ENCODE results near the gene CRB3.
"Not testable (repeated sequence)": the region's sequence is repeated elsewhere in the genome, so short reads cannot be mapped to it uniquely, and the experiment has no call there.

CRB3 gene

DNA sequence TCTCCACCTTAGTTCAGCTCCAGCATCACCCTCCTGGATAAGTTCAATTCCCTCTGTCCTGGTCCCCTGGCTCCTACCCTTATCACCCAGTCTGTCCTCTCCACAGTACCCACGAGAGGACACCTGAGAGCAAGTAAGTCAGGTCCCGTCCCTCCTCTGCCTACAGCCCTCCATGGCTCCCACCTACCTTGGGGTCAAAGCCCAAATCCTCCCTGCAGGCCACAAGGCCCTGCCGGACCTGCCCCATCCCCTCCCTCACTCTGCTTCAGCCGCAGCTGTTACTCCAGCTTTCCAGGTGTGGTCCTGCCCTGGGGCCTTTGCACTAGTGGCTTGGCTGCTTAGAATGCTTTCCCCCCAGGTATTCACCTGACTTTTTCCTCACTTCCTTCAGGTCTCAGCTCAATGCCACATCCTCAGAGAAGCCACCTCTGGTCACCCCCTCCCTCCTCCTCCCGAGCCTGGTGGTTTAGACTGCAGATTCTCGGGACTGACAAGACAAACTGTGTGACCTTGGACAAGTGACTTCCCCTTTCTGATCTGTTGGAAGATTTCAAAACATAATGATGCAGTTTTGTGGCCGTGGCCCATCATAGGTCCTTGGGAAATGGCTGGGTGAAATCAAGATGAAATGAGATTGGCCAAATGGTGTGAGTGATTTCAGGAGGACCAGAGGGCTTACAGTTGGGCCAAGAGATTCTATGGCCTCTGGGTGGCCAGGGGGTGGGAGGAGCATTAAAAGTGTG lies 34.4 kb downstream of the CRB3 start:
- no peak for DNase-seq

DNA sequence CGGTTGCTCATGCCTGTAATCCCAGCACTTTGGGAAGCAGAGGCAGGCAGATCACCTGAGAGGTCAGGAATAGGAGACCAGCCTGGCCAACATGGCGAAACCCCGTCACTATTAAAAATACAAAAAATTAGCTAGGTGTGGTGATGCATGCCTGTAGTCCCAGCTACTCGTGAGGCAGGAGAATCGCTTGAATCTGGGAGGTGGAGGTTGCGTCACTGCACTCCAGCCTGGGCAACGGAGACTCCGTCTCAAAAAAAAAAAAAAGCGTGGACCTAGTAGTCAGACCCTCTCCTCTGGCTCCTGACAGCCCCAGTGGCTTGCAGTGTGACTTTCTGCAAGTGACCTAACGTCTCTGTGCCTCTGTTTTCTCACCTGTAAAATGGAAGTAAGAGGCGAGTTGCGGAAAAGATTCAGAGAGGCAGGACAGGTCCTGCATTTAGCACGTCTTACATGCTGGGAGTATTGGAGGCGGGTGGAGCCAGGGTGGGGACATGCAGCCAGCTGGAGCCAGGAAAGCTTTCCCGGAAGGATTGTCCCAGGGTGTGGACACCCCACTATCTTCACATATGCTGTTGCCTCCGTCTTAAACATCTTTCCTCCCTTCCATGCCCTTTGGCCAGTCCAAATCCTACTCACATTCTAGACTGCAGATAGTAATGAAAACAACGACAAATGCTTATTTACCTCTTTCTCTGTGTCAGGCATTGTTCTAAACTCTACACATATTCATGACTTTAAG lies 35.1 kb downstream of the CRB3 start:
- no peak for DNase-seq

DNA sequence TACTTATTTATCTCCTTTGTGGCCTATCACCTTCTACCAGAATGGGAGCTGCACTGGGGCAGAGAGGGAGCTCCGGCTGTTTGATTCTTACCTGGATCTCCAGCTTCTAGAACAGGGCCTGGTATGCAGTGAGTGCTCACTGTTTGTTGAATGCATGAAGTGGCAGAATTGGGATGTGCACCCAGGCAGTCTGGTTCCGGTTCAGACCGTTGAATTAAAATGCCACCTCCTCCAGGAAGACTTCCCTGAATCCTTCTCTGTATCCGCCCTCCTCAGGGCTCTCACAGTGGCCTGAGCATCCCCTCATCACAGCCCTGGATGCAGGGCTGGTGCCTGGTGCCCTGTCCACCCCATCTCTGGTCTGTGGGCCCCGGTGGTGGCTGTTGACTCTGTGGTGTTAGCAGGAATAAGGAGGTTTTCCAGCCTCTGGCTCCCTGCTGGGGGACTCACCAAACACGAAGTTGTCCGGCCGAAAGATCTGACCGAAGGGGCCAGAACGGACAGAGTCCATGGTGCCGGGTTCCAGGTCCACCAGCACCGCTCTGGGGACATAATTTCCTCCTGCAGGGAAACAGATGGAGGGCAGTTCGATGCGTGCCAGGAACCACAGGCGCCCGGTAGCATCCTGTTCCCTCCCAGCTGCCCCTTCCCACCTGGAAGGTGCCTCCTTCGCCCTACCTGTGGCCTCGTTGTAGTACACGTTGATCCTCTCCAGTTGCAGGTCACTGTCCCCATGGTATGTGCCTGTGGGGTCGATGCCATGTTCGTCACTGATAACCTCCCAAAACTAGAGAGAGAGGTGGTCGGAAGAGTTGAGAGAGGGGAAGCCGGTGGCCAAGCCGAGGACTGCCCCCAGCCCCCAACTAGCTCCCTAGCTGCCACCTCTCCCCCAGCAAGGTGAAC lies 37.0 kb downstream of the CRB3 start:
- no peak for DNase-seq

DNA sequence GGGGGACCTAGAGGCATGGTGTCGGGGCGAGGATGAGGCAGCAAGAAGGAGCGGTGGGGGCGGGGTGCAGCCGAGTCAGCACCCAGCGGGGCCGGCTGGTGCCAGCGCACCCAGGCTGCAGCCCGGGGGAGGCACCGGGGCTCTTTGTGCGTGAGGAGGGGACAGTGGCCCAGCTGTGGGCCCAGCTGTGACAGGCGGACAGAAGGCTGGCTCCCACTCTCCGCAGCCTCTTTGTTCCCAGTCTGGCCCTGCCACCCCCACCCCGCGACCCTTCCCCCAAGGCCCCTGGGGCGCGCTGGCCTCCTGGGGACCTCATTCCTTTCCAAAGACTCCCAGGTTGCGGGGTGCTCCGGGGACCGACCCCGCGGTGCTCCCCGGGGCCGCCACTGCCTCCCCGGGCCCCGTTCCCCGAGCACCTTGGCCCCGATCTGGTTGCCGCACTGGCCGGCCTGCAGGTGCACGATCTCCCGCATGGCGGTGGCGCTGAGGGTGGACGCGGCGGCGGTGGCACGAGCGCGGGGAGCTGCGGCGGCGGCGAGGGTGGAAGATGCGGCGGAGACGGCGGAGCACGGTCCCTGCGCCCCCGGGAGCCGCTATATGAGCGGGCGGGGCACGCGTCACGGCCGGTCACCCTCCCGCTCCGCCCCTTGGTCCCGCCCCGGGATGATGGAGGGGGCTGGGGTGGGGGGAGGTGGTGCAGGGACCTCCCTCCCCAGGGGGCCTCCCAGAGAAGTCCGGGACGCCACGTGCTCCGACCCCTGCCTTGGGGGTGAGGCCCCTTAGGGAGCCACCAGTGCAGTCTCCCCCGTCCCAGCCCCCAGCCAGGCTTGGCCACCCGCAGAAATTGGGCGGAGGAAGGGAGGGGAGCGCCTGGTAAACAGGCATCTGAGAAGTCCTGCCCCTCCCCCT lies 37.9 kb downstream of the CRB3 start, which contains the start of gene TUBB4A:
TSS of gene TUBB4A (minus strand) at position 570 of the 909 bp plus-strand sequence. CDS start at position 473, 97 bp downstream.
- DNase-seq, result no peak

DNA sequence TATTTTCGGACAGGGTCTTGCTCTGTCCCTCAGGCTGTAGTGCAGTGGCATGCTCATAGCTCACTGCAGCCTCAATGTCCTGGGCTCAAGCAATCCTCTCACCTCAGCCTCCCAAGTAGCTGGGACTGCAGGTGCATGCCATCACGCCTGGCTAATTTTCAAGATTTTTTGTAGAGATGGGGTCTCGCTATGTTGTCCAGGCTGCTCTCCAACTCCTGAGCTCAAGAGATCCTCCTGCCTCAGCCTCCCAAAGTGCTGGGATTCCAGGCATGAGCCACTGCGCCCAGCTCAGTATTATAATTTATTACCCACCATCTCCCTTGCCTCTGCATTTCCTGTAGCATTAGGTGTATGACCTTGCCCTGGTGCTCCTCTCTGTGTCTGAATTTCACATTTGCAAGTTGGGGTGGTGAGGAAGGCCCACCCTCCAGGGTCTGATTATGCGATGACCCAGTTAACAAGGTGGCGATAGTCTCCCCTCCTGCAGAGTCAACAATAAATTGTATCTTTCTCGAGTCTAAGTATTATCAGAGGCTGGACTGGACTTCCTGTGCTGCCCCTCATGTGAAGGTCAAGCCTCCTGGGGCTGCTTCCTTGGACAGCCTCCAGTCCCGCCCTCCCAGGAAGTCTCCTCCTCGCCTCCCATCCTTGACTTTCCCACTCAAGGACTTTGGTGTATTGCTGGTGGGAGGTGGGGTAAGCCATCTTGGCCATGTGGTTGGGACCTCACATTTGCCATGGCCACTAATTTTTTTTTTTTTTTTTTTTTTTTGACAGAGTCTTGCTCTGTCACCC lies 39.5 kb downstream of the CRB3 start:
- no peak for DNase-seq

DNA sequence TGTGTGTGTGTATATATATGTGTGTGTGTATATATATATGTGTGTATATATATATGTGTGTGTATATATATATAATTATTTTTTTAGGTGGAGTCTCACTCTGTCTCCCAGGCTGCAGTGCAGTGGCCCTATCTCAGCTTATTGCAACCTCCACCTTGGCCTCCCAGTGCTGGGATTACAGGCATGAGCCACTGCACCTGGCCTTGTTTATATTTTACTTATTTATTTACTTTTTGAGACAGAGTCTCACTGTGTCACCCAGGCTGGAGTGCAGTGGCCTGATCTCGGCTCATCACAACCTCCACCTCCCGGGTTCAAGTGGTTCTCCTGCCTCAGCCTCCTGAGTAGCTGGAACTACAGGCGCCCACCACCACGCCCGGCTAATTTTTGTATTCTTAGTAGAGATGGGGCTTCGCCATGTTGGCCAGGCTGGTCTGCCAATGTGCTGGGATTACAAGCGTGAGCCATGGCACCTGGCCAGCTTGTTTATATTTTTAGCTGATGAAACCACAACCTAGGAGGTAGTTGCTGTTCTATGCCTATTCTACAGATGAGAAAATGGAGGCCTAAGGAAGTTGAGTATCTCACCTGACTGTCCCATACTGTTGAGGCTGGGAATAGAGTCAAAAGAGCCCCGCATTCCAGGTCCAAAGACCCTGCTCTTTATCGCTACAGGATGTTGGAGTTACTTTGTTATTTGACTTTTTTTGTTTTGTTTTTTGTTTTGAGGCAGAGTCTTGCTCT lies 44.1 kb downstream of the CRB3 start:
- not testable (repeated sequence) for DNase-seq

- no peak for DNase-seq
These were observed 45.3 kb downstream of the CRB3 start for GRCh38 chr19:6509118-6509971.

- DNase-seq, result no peak
These were observed 46.5 kb downstream of the CRB3 start for GRCh38 chr19:6510618-6511017.

GRCh38 chr19:6514089-6514488 lies 50.0 kb downstream of the CRB3 start:
- no peak for DNase-seq

GRCh38 chr19:6514926-6515544 lies 51.0 kb downstream of the CRB3 start:
- no peak for DNase-seq

- DNase-seq, result no peak
These were observed 52.1 kb downstream of the CRB3 start for GRCh38 chr19:6516018-6516658.

Measured in NCI-H1105 (cell line).